ENCODE results near the gene BCL11A.

The BCL11A gene

DNA sequence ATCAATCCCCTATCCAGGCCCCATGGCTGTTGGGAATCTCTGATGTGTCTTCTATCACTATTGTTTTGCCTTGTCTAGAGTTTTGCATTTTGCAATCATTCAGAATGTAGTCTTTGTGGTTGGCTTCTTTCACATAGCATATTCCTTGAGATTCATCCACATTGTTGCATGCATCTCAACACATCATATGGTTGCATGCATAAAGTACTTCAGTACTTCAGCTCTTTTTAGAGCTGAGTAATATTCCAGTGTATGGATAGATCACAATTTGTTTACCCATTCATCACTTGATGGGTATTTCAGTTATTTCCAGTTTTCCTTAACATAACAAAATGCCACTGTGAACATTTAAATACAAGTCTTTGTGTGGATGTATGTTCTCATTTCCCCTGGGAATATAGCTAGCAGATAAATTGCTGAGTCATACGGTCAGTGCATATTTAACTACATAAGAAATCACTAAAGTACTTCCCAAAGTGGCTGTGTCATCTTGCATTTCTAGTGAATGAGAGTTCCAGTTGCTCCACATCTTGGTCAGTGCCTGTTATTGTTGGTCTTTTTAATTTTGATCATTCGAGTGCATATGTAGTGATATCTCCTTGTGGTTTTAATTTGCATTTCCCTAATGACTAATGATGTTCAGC lies 138.8 kb downstream of the BCL11A start:
- FAIRE-seq (no peak), DNase-seq (ENCODE audit: insufficient read length, low spot score) (no peak)
- TF ChIP-seq CTCF (IDR thresholded peaks at IDR 0.05; ENCODE audit: insufficient read depth, missing control alignments), result no peak

GRCh38 chr2:60413814-60414168 lies 139.7 kb downstream of the BCL11A start:
- no peak for DNase-seq (ENCODE audit: insufficient read length, low spot score)
- no peak for FAIRE-seq
- no peak for TF ChIP-seq CTCF (IDR thresholded peaks at IDR 0.05; ENCODE audit: insufficient read depth, missing control alignments)

DNA sequence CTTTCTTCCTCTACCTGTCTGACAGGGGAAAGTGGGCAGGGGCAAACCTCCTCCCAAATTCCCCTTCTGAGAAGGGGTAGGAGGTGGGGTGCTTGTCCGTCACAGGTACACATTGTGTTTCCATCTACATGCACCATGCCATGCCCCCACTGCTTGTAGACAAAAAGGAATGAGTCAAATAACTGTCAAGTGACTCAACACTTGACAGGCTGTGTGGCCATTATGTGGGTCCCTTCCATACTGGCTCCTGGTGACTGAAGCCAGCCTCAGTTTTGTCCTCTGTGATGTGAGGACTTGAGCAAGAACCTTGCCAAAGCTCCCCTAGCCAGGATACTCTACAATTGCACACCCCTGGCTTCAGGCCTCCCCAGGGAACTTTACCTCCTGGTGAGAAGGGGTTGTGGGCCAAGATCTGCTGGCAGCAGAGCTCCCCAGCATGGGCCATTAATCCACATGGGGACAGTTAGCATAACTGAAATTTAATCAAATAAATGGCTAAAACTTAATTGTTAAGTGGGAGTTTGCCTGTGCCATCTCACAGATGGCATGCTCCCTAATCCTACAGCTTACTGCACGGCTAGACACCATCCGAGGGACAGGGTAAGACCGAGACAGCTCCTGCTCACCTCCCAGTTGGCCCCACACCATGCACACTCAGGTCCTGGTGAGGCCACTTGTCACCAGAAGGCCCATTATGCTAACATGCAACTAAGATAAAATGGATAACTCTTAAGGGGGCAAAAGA lies 140.2 kb downstream of the BCL11A start:
- DNase-seq (ENCODE audit: insufficient read length, low spot score) (no peak), FAIRE-seq (no peak)
- TF ChIP-seq CTCF (IDR thresholded peaks at IDR 0.05; ENCODE audit: insufficient read depth, missing control alignments), result no peak

DNA sequence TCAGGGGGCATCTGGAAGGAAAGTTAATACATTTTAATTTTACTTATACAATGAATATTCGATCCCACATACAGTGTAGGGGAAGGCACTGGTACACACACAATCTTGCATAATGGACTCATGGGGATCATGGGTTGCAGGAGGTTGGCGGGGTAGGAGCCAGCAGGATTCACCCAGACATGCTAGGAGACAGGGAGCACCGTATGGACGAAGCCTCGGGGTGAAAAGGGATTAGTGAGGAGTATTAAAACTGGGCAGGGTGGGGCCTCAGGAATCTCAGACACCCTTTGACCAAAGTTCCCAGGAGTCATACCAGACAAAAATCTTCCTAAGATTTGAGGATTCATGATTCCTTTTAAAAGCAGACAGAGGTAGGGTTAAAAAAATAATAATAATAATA lies 140.8 kb downstream of the BCL11A start:
- DNase-seq (ENCODE audit: insufficient read length, low spot score), result no peak
- no peak for FAIRE-seq
- TF ChIP-seq CTCF (IDR thresholded peaks at IDR 0.05; ENCODE audit: insufficient read depth, missing control alignments), result no peak

- DNase-seq (ENCODE audit: insufficient read length, low spot score) (no peak), FAIRE-seq (no peak)
- TF ChIP-seq CTCF (IDR thresholded peaks at IDR 0.05; ENCODE audit: insufficient read depth, missing control alignments), result no peak
Observed at GRCh38 chr2:60412027-60412426, 141.4 kb downstream of the BCL11A start.

- no peak for FAIRE-seq
- no peak for TF ChIP-seq CTCF (IDR thresholded peaks at IDR 0.05; ENCODE audit: insufficient read depth, missing control alignments)
- DNase-seq (ENCODE audit: insufficient read length, low spot score), result no peak
Observed at GRCh38 chr2:60411295-60411694, 142.2 kb downstream of the BCL11A start.

DNA sequence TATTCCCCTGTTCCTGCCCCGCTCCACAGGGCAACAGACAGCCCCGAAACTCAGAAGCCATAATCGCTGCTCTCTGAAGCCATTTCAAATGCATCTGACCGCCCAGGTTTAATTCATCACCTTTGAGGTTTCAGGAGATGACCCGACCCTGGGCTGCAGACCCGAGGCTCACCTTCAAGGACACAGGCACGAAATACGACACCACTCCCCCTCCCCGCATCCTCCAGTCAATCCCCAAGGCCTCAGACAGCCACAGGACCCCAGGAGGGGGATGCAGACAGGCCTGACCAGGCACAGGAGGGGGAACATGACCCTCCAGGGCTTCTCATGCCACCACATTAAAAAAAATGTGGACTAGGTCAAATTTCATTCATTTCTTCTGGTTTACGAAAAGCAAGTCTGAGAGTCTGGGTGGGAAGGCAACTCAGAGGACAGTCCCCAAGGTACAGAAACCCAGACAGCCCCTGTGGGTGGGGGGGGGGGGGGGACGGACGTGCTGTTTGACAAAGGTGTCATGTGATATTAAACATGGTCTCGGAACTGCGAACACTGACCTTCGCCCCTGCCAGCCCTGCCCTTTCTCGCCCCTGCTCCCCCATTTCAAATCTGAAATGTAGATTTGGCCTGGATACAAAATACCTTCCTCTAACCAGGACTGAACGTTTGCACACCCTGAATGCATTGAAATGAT lies 142.9 kb downstream of the BCL11A start:
- TF ChIP-seq CTCF (IDR thresholded peaks at IDR 0.05; ENCODE audit: insufficient read depth, missing control alignments), result no peak
- no peak for DNase-seq (ENCODE audit: insufficient read length, low spot score)
- FAIRE-seq, result no peak
